Right forelimb (tissue), 1 donor: ENCODE data around the gene SLC7A11.
"Not testable (repeated sequence)": the region's sequence is repeated elsewhere in the genome, so short reads cannot be mapped to it uniquely, and the experiment has no call there.

Experiments
- DNase-seq: peaks from one replicate; pipeline ENCODE4 v3.0.0-alpha.2; 2018

The SLC7A11 gene

GRCh38 chr4:138241281-138242075, 671 bp downstream of the SLC7A11 start:
- no peak for DNase-seq

- DNase-seq, result no peak
Measured at GRCh38 chr4:138239491-138239890, 2.7 kb downstream of the SLC7A11 start.

GRCh38 chr4:138238521-138239292, 3.4 kb downstream of the SLC7A11 start:
- DNase-seq, result no peak

DNA sequence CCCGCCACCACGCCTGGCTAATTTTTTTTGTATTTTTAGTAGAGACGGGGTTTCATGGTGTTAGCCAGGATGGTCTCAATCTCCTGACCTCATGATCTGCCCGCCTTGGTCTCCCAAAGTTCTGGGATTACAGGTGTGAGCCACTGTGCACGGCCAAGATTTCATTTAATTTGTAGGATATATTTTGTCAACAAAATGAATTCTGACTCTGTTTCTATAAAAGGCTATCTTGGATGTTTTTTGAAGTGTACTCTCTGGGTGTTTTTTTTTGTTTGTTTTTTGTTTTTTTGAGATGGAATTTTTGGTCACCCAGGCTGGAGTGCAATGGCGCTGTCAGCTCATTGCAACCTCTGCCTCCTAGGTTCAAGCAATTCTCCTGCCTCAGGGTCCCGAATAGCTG, 5.0 kb downstream of the SLC7A11 start:
- DNase-seq, result not testable (repeated sequence)

DNA sequence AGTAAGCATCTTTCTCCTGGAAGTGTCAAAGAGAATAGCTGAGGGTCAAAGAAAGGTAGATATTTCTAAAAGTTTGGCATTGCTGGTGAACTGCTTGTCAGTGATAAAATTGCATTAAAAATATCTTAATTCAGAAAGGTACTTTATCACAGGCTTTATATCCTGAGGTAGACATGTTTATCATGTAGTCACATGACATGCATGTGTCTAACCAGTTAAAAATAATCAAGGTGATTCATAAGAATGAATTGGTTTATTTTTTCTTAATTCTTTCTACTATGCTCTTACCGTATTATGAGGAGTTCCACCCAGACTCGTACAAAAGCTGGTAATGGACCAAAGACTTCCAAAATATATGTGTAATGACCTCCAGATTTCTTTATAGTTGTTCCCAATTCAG, 6.1 kb downstream of the SLC7A11 start:
- no peak for DNase-seq

- DNase-seq, result no peak
Measured at GRCh38 chr4:138235419-138235952, 6.7 kb downstream of the SLC7A11 start.

DNA sequence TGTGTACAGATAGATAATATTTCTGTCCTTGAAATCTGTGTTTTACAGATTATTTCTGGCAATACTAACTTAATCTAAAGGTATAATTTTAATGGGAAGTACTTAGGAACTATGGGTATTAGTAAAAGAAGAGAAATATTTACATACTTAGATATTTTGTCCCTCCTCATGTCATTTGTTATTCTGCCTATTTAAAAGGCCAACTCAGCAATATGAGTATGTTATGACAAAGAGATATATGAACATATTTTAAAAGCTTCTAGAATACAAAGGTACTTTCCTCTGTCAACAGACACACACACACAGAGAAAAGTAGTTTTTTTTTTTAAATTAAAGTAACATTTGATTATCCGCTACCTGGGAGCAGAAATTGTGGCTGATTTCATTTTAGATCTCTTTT, 7.9 kb downstream of the SLC7A11 start:
- no peak for DNase-seq

- no peak for DNase-seq
Measured at GRCh38 chr4:138233313-138234034, 8.7 kb downstream of the SLC7A11 start.

- no peak for DNase-seq
Measured at GRCh38 chr4:138232364-138232763, 9.8 kb downstream of the SLC7A11 start.

- no peak for DNase-seq
Measured at GRCh38 chr4:138230048-138230447, 12.1 kb downstream of the SLC7A11 start.

- no peak for DNase-seq
Measured at GRCh38 chr4:138229160-138229559, 13.0 kb downstream of the SLC7A11 start.

DNA sequence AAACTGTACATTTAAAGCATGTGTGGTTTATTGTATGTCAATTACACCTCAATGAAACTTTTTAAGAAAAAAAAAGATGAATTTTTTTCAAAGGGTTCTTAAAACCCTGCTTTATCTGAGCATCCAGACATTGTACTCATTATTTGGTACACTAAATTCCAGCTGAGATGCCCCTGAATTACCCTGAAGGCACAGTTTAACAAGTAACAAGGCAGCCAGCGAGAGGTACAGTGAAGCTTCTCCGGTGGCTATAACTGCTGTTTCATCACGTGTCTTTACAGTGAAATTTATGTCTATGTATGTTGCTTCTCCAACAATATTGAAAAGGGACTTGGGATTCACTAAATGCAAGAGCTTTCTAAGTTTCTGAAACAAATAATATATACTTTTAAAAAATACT, 15.8 kb downstream of the SLC7A11 start:
- no peak for DNase-seq

DNA sequence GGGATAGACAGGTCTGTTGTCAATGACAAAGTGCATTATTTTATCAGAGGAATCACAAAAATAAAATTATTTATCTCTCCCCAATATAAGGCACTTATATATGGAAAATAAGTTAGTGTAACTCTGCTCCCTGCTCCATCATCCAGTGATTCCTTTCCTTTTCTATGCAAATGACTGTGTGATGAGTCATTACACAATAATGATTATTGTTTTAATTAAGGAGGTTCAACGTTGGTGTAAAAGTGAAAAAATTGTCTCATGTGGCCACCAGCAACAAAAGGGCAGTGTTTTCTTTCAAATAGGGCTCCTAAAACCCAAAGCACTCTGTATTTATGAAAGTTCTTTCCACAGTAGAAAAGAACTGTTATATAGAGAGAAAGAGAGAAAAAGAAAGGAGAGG, 16.7 kb downstream of the SLC7A11 start:
- DNase-seq, result no peak

DNA sequence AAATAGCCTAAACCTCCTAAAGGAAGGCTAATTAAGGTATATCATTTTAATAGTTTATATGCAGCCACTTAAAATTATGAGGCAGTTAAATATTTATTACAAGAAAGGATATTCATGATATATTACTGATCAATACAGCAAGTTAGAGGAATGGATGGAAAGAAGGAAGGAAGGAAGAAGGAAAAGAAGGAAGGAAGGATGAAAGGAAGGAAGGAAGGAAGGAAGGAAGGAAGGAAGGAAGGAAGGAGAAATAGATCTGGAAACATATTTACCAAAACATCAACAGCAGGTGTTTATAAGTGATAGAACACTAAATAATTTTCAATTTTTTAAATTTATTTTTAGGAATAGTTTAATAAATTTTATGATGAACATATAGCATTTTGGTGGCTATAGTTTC, 17.5 kb downstream of the SLC7A11 start:
- no peak for DNase-seq

- no peak for DNase-seq
Measured at GRCh38 chr4:138223231-138223910, 18.8 kb downstream of the SLC7A11 start.

- no peak for DNase-seq
Measured at GRCh38 chr4:138222046-138222445, 20.1 kb downstream of the SLC7A11 start.

- no peak for DNase-seq
Measured at GRCh38 chr4:138218976-138219375, 23.2 kb downstream of the SLC7A11 start.

DNA sequence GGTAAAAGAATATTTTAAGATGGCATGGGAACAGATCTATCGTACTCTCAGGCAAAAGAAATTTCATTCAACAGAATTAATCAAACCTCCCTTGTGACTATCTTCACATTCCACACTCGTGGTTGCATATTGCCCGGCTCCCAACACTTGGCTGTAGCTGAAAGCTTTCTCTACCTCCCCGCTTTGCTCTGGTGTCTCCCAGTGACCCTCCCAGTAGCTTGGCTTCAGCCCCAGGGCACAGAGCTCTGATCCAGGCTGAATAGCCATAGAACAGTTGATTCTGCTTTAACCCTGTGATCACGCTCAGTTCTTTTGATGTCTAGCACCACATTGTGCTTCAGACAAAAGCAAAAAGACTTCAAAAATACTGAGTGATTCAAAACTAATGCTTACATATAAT, 24.6 kb downstream of the SLC7A11 start:
- DNase-seq, result no peak

- no peak for DNase-seq
Measured at GRCh38 chr4:138216272-138216867, 25.8 kb downstream of the SLC7A11 start.

GRCh38 chr4:138210576-138210975, 31.6 kb downstream of the SLC7A11 start:
- DNase-seq, result not testable (repeated sequence)

DNA sequence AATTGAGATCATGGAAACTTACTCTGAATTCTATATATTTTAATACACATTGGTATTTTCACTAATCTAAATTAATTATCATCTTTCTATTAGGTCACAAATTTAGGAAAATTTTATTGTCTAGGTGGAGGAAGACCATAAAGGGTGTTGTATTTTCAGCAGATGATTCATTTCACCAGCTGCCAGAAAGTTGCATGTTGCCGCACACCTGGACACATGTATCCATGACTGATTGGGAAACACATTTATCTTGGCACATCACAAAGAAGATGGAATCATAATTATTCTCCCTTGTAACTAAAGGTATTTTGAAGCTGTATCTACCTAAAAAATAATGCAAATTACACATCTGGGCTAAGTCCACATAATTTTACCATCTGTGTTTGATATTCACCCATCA, 33.1 kb downstream of the SLC7A11 start:
- no peak for DNase-seq

GRCh38 chr4:138205531-138206233, 36.5 kb downstream of the SLC7A11 start:
- no peak for DNase-seq
